CD4-positive, alpha-beta T cell (primary cell): ENCODE results near the gene WWOX. TPM values are rescaled to one million over a fixed set of nuclear protein-coding genes. Genes with fewer than 3 reads are reported as not detected.
"Not testable (repeated sequence)": the region's sequence is repeated elsewhere in the genome, so short reads cannot be mapped to it uniquely, and the experiment has no call there.

Experiments used
- ATAC-seq: fragments of 200-7000 bp; cut with Tn5 transposase; one replicate; pipeline ENCODE4 v1.10.0; 2022; ENCODE audit warnings: mild to moderate bottlenecking; ENCODE audit not compliant: poor library complexity
- CTCF ChIA-PET: fragments of 350-600 bp; sonication (Branson Sonifier 250); formaldehyde crosslinking; loops from one replicate; lab custom pipeline; 2021; ENCODE audit warnings: antibody characterized with exemption, inconsistent platforms; lab: Charles Lee
- POLR2A ChIA-PET: fragments of 350-600 bp; sonication (Branson Sonifier 250); formaldehyde crosslinking; loops from one replicate; lab custom pipeline; 2021; ENCODE audit warnings: antibody characterized with exemption, inconsistent platforms; lab: Charles Lee
- DNase-seq, 14 experiments: peaks; one replicate each; pipeline ENCODE4 v3.0.0-alpha.2; 2013 to 2020; ENCODE audit warnings: mixed read lengths in 2 of 14
- H3K27ac ChIP-seq, 2 donors: one replicate each; pipeline versions ENCODE4 v1.5.1 to v1.7.0; 2013; ENCODE audit warnings: low read length in 2 of 2, low read depth in 1 of 2, mild to moderate bottlenecking in 1 of 2
- H3K27me3 ChIP-seq, 2 experiments: 1 replicate in 1 of 2; 2 replicates in 1 of 2; pipeline versions ENCODE4 v1.6.1 to v1.7.0; 2013; ENCODE audit warnings: low read length in 2 of 2, control low read depth in 1 of 2, mild to moderate bottlenecking in 1 of 2, moderate library complexity in 1 of 2; ENCODE audit not compliant: insufficient read depth in 2 of 2, control insufficient read depth in 1 of 2
- H3K36me3 ChIP-seq: one replicate; pipeline ENCODE4 v1.6.1; 2013; ENCODE audit warnings: low read length, control low read depth; ENCODE audit not compliant: insufficient read depth
- H3K4me1 ChIP-seq: one replicate; pipeline ENCODE4 v1.6.1; 2013; ENCODE audit warnings: low read length, control low read depth; ENCODE audit not compliant: insufficient read depth
- H3K4me3 ChIP-seq: one replicate; pipeline ENCODE4 v1.5.1; 2013; ENCODE audit warnings: mild to moderate bottlenecking, low read length, moderate library complexity
- H3K9me3 ChIP-seq, 2 experiments: 1 replicate in 1 of 2; 2 replicates in 1 of 2; pipeline versions ENCODE4 v1.6.1 to v1.7.0; 2013; ENCODE audit warnings: low read length in 2 of 2, mild to moderate bottlenecking in 2 of 2, control low read depth in 1 of 2, moderate library complexity in 1 of 2; ENCODE audit not compliant: control insufficient read depth in 1 of 2, insufficient read depth in 1 of 2
- H3K27ac Mint-ChIP-seq: one replicate; pipeline ENCODE4 v1.8.0; 2020; ENCODE audit warnings: mixed read lengths
- H3K27me3 Mint-ChIP-seq: one replicate; pipeline ENCODE4 v1.8.0; 2021; ENCODE audit warnings: mixed read lengths
- H3K36me3 Mint-ChIP-seq: one replicate; pipeline ENCODE4 v1.8.0; 2021; ENCODE audit warnings: low read depth, mixed read lengths
- H3K4me1 Mint-ChIP-seq: one replicate; pipeline ENCODE4 v1.8.0; 2021; ENCODE audit warnings: low read depth, mixed read lengths
- H3K4me3 Mint-ChIP-seq: one replicate; pipeline ENCODE4 v1.8.0; 2020; ENCODE audit warnings: mild to moderate bottlenecking, mixed read lengths
- H3K9me3 Mint-ChIP-seq: one replicate; pipeline ENCODE4 v1.8.0; 2020; ENCODE audit warnings: mixed read lengths
- CTCF ChIP-seq: fragments of 200-600 bp; IDR thresholded peaks from one replicate; pipeline ENCODE4 v1.8.0; 2022; ENCODE audit warnings: antibody characterized with exemption, mild to moderate bottlenecking
- intact Hi-C, 2 experiments: fragments of 100-400 bp; cut with DNase I in 1 of 2; cut with micrococcal nuclease in 1 of 2; formaldehyde crosslinking; loops; one replicate each; pipeline versions ENCODE4 v1.15.1 to v1.9.0; 2023 to 2025; cut with DNase I, micrococcal nuclease
- total RNA-seq, 174 experiments: library from RNA in 2 of 174; stranded (reverse) in 2 of 174; gene quantifications; one replicate each; pipeline ENCODE4 v1.2.3 and lab custom pipeline; 2021 to 2026

WWOX gene
- total RNA-seq, 2 experiments from 2014 or later: 19.3 to 21.7 TPM

GRCh38 chr16:78689028-78689427 lies 589.6 kb downstream of the WWOX start:
- no peaks in the 10 kb centered on the region for H3K4me1 ChIP-seq
- Mint-ChIP-seq H3K27ac (no peak overlapping the region), H3K4me1 (no peaks in the 10 kb centered on the region), H3K9me3 (no peaks in the 10 kb centered on the region), H3K27me3 (no peaks in the 10 kb centered on the region), H3K36me3 (no peaks in the 10 kb centered on the region), H3K4me3 (no peak overlapping the region)
- H3K36me3 ChIP-seq: no peaks in the 10 kb centered on the region
- POLR2A ChIA-PET: no interaction called here
- DNase-seq (no peak), ATAC-seq (no peak)
- TF ChIP-seq CTCF: no peak
- no peaks in the 10 kb centered on the region for H3K27me3 ChIP-seq
- CTCF ChIA-PET: no interaction called here
- no peak overlapping the region for H3K27ac ChIP-seq
- intact Hi-C loops: no loop called here
- no peak overlapping the region for H3K4me3 ChIP-seq
- H3K9me3 ChIP-seq: no peaks in the 10 kb centered on the region

GRCh38 chr16:78689536-78689935 lies 590.1 kb downstream of the WWOX start:
- no peak for ATAC-seq
- POLR2A ChIA-PET: no interaction called here
- Mint-ChIP-seq H3K9me3 (no peaks in the 10 kb centered on the region), H3K27me3 (no peaks in the 10 kb centered on the region), H3K36me3 (no peaks in the 10 kb centered on the region), H3K4me1 (no peaks in the 10 kb centered on the region), H3K27ac (no peak overlapping the region), H3K4me3 (no peak overlapping the region)
- no peak for TF ChIP-seq CTCF
- Histone ChIP-seq H3K27ac (no peak overlapping the region), H3K4me1 (no peaks in the 10 kb centered on the region), H3K9me3 (no peaks in the 10 kb centered on the region), H3K4me3 (no peak overlapping the region), H3K27me3 (no peaks in the 10 kb centered on the region), H3K36me3 (no peaks in the 10 kb centered on the region)
- intact Hi-C loops: no loop called here
- CTCF ChIA-PET: no interaction called here
- DNase-seq: no peak

GRCh38 chr16:78690510-78690909 lies 591.1 kb downstream of the WWOX start:
- CTCF ChIA-PET: interaction anchor here (1.0 kb wide), 1 partner anchor 18 kb away, joined by 3 read pairs; no protein-coding TSS in a partner anchor
- no peak overlapping the region for H3K27ac ChIP-seq
- H3K9me3 ChIP-seq: no peaks in the 10 kb centered on the region
- no peaks in the 10 kb centered on the region for H3K9me3 Mint-ChIP-seq
- H3K4me3 ChIP-seq: no peak overlapping the region
- H3K36me3 ChIP-seq: no peaks in the 10 kb centered on the region
- H3K27me3 Mint-ChIP-seq: no peaks in the 10 kb centered on the region
- no peak for TF ChIP-seq CTCF
- intact Hi-C loops: no loop called here
- H3K36me3 Mint-ChIP-seq: no peaks in the 10 kb centered on the region
- no peaks in the 10 kb centered on the region for H3K4me1 Mint-ChIP-seq
- H3K4me3 Mint-ChIP-seq: no peak overlapping the region
- no peak overlapping the region for H3K27ac Mint-ChIP-seq
- POLR2A ChIA-PET: no interaction called here
- H3K27me3 ChIP-seq: no peaks in the 10 kb centered on the region
- no peak for ATAC-seq
- no peak for DNase-seq
- H3K4me1 ChIP-seq: no peaks in the 10 kb centered on the region

GRCh38 chr16:78691746-78692145 lies 592.3 kb downstream of the WWOX start:
- H3K9me3 Mint-ChIP-seq, H3K27ac Mint-ChIP-seq, H3K4me3 ChIP-seq, H3K4me3 Mint-ChIP-seq, H3K9me3 ChIP-seq, H3K4me1 ChIP-seq, H3K27ac ChIP-seq, H3K36me3 Mint-ChIP-seq, H3K4me1 Mint-ChIP-seq, H3K27me3 ChIP-seq, POLR2A ChIA-PET, DNase-seq, H3K36me3 ChIP-seq, ATAC-seq, H3K27me3 Mint-ChIP-seq, intact Hi-C loops: not testable (repeated sequence)
- CTCF ChIA-PET: interaction anchor here (0.9 to 1.4 kb wide), 2 partner anchors 10 to 18 kb away, joined by 3 read pairs; no protein-coding TSS in a partner anchor
